ENCODE measurements around the gene TMEM109.

Gene TMEM109

DNA sequence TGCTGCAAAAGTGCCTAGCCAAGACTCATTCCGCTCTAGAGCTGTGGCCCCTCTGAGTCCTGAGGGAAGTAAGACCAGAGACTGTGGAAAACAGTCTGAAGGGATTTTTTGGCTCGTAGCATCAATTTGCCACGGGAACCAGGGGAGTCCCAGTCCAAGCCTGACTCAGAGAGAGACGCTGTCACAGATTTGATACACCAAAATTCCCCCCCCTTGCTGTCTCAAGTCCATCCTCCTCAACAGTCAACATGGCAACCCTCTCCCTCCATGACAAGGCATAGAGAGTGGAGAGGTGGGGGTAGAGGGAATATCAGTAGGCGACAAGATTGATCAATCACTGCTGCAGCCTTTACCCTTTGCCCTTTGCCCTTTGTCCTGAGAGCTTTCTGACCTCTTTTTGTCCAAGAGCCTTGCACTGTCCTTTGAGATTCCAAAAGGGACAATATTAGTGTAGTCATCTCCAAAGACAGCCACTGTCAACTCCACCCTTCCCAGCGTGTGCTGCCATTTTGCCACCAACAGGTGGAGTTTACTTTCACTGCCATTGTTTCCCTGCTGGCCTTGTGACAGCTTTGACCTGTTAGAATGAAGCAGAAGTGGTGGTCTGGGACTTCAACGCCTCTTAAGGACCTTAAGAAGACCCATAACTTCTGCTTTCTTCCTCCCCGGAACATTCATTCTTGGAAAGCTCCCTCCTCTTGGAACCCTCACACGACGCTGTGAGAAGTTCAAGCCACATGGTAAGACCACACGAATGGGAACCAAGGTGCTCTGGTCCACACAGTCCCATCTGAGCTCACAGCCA lies 30.7 kb downstream of the TMEM109 start:
- no peak for DNase-seq

DNA sequence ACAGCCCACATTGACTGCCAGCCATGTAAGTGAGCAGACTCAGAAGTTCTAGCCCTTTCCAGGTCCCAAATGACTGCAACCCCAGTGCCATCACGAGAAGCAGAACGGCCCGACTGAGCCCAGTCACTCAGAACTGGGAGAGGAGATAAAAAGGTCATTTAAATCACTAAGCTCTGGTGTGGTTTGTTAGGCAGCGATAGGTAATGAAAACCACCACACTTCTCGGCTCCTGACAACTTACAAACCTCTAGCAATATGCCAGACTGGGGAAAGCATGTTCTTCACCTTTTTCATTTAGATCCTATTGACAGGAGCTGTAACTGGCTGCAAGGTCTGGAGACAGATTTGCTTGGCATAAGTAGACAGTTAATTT lies 31.3 kb downstream of the TMEM109 start:
- DNase-seq, result no peak

DNA sequence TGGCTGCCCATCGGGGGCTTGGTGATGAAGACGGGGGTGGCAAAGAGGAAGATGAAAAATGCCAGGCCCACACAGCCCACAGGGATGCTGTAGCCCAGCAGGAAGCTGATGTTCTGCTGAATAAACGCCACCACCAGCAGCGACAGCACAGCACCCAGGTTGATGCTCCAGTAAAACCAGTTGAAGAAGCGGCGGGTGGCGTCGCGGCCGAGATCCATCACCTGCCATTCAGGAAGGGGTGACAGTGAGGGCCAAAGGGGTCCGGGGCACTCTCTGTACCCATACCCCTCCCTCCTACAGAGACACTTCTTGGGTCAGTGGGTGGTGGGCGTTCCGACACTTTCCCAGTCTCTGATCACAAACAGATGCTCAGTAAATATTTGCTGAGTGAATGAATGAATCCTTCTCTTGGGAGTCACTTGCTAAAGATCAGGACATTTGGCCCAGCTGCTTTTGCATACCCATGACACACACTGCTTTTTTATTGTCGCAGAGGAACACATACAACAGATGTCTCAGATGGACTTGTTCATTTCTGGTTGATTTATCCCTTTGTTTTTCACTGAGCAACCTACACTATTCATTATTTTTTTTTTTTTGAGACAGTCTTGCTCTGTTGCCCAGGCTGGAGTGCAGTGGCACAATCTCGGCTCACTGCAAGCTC lies 32.8 kb downstream of the TMEM109 start:
- DNase-seq, result no peak

DNA sequence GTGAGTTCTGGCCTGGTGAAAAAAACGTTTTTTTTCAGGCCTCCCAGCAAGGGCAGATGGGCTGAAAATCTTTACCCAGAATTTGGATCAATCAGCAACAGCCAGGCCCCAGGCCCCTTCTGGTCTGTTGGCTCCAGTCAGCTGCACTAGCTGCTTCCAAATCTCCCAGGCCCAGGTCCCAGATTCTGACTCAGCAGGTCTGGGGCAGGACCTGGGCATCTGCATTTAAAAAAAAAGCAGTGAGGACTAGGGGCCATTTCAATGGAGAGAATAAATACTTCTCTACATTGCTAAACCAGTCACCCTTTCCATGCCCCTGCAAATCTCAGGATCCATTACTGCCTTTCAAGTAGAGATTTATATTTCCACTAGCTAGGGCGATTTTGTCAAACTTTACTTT lies 33.7 kb downstream of the TMEM109 start:
- DNase-seq, result no peak

DNA sequence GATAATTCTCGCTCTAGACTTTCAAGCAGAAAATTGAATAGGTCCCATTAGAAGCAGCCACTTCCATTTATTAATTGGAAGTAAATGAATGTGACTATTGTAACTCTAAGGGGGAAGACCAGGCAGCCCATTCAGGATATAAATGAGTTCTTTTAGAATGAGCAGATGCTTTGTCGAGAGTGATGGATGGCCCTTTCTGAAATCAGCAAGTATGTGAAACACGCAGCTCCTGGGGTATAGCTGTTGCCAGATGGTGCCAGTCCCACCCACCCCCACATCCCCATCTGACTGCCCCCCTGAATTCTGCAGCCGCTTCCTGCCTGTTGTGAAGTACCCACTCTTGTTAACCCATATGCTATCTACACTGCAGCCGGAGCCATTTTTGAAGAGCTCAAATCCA lies 34.3 kb downstream of the TMEM109 start:
- no peak for DNase-seq

DNA sequence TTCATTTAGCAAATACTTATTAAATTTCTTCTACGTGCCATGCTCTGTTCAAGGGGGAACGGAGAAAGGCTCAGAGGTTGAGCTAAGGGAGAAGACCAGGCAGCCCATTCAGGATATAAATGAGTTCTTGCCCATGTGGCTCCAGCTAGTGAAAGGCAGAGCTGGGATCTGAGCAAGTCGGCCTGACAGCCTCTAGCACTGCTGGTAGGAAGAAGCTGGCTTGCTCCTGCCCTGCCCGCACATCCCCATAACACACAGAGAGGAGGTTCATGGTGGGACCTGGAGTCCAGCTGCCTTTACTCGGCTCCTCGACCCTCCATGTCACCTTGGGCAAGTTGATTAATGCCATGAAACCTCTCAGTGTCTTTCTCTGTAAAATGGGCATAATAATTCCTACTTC lies 36.1 kb downstream of the TMEM109 start:
- no peak for DNase-seq

DNA sequence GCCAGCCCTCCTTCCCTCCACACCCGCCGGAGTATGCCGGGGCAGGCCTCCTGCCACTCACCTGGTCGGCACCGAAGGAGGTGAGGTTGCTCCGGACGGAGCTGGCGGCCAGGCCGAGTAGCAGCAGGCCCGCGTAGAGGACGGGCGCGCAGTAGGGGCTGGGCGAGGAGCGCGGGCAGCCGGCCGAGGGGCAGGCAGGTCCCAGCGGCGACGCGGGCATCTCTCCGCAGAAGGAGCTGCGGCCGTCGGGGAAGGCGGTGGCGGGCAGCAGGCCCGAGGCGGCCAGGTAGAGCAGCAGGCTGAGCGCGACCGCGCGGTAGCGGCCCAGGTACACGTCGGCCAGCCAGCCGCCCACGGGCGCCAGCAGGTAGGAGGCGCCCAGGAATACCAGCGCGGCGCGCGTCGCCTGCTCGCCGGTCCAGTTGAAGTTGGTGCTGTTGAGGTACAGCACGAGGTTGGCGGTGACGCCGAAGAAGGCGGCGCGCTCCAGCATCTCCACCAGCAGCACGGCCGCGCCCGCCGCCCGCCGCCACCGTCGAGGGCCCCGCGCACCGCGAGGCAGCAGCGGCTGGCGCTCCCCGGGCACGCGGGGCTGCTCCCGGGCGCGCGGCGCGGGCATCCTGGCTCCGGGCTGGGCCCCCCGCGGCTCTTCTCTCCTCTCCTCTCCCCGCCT lies 37.1 kb downstream of the TMEM109 start:
- no peak for DNase-seq

DNA sequence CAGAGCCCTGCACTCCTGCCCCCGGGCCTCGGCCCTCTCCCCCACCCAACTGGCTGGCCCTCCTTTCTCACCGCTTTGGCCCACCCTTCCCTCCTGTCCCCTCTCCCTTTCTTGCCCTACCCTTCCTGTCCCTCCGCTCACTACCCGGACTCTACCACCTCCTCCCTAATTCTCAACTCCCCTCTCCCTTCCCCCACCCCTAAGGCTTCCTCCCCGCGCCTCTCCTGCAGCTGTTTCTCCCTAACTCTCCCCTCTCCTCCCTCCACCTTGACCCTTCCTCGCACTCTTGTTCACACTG lies 37.6 kb downstream of the TMEM109 start:
- no peak for DNase-seq

DNA sequence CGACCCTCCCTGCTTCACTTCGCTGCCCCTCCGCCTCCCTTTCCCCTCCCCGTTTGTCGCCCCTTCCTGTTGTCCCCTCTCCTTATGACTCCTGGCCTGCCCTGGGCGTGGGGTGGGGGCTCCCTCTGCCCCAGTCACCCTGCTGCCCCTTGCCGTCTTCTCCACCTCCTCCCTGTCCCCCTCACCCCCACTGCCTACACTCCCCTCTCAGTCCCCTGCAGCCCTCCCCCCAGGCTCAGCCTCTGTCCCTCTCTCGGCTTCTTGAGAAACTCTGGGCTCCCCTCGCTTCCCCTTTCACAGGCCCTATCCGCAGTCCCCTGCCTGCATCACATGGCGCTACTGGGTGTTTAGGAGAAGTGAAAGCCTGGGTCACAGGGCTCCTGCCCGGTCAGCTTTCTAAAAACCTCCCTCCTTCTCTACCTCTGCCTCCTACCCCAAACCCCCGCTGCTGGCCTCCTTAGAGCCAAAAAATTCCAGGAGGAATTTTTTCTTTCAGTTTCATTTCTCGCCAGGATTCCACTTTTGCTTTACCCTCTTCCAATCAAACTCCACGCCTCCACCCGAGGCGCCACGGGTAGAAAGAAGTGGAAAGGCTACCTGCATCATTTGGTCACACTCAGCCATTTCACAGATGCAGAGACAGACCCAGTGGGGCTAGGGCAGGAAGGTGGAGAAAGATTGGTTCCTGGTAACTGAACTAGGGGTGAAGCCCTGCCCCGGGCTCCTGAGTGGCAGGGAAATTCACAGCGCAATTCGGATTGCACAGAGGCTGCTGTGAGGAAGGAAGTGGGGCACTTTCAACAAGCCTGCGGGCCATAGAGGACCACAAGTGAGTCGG lies 38.2 kb downstream of the TMEM109 start, which contains the start of gene SLC15A3:
TSS of gene SLC15A3 (minus strand) at position 273 of the 838 bp plus-strand sequence. CDS start 625 bp downstream, outside the sequence.
- no peak for DNase-seq

DNA sequence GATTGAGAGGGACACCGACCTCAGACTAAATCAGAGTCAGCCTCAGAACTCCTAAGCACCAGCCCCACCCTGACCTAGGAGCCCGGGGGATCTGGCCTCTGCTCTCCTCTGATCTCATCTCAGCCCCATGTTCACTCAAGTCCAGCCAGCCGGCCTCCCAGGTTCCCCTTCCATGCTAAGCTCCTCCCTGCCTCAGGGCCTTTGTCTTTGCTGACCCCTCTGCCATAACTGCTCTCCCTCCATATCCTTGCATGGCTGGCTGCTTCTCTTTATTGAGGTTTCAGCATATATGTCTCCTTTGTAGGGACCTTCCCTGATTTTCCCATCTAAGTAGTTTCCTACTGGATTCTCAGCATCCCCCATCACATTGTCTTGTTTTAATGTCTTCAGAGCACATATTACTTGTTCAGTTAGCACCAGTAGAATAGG lies 38.8 kb downstream of the TMEM109 start:
- no peak for DNase-seq

DNA sequence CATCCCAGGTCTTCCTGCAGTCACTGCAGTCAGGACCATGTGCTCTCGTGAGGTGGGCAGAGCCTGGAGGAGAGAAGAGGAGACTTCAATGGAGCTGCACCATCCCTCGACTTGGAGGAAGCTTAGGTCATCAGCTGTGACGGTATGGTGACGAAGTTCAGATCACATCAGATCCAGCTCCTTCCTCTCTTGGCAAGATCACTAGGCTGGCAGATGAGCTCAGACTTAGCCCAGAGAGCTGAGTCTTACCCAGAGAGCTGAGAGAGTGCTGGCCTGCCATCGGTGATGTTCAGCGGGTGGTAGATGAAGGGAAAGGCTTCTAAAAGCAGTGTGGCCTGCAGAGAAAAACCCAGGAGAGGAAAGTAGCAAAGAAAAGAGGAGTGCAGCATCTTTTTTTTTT lies 39.8 kb downstream of the TMEM109 start:
- DNase-seq, result no peak

DNA sequence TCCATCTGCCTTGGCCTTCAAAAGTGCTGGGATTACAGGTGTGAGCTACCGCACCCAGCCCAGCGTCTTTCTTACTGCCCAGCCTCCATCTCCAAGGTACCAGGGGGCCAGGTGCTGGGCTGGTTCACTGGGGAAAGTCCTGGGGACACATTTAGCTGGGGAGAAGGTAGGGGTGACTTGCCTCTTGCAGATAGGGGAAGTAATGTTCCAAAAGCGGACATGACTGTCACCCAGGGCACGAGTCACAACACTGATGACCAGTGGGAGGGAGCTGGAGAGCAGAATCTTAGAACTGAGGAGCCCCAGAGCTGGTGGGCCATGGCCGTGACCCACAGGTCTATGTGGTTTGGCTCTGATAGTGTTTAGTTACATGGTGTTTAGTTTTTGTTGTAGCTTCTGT lies 40.5 kb downstream of the TMEM109 start:
- DNase-seq, result no peak

DNA sequence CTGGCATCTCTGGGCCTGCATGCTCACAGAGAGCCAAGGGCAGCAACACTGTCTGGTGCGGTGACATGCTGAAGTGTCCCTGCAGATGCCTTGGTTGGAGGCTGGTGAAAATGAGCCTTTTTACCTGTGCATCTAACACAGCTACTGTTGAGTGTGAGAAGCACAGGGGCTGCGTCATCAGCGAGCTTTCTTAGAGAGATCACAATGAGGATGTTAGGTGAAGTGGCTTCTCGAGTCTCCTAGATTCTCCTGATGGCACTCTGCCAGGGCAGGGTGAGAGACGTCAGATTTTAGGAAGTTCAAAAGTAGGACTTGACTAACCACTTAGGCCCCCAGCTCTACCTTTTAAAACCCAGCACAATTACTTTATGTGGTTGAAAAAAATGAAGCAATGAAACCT lies 41.6 kb downstream of the TMEM109 start:
- no peak for DNase-seq

DNA sequence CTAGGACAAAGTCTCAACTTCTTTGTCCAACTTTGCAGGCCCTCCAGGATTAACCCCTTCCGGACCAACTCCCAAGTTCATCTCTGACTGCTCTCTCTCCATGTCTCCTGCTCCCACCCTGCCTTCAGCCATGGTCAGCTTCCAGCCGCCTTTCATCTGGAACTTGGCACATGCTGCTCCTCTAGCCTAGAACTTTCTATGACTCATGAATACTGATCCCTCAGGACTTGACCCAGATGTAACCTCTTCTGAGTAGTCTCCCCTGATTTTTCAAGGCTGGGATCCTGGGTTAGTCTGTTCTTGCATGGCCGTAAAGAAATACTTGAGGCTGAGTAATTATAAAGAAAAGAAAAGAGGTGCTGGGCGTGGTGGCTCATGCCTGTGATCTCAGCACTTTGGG lies 43.2 kb downstream of the TMEM109 start:
- DNase-seq, result no peak

DNA sequence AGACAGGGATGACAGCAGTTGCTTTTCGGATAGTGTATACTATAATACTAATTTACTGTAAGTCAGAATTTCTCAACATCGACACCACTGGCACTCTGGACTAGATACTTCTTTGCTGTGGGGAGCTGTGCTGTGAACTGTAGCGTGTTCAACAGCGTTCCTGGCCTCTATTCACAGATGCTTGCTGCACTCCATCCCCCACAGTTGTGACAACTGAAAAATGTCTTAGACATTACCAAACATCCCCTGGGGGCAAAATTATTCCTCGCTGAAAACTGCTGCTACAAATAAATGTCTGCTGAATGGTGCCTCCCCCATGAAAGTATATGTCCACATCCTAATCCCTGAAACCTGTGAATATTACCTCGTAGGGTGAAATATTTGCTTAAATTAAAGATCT lies 45.5 kb downstream of the TMEM109 start:
- DNase-seq, result no peak

DNA sequence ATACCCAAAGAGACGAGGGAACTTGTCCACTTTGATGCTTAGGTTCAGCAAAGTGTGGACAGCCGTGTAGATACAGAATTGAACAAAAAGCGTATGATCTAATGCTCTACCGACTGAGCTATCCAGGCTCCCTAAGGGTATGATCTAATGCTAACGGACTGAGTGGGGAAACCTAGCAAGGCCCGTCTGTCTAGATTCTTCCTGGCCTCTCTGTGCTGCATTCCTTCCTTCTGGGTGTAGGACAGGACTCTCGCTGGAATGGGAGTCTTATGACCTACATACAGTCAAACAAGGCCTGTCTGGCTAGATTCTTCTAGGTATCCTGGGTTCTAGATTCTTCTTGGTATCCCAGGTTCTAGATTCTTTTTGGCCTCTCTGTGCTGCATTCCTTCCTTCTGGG lies 46.4 kb downstream of the TMEM109 start:
- no peak for DNase-seq

DNA sequence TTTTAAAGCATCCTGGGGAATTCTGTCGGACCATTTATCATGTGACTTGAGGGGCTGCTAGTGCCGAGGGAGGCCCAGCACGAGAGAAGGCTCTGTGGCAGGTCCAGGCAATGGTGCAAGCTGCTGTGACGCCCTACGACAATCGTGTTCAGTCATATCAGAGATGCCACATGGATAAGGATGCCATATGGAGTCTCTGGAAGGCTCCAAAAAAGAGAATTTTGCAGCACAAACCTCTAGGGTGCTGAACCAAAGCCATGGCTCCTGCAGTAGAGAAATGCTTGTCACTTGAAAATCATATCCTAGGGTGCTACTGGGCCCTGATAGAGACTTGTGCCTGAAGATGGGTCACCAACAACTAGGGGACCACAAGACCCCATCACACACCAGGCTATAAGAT lies 50.8 kb downstream of the TMEM109 start:
- no peak for DNase-seq

DNA sequence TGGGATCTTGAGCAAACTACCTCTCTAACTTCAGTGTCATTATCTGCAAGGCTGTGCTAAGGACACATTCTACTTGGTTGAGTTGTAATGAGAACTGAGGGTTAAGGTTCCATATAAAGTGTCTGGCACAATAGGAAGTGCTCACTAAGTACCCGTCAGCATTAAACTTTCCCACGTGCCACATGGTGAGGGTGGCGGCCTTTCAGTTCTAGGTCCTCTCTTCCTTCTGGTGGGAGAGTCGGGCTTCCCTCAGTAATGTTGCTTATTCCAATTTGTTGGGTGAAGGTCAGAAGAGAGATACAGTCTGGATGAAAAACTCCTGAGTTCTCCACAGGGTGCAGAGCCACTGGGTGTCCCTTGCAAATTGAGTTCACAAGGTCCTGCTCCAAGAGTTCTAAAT lies 52.9 kb downstream of the TMEM109 start:
- DNase-seq, result no peak

DNA sequence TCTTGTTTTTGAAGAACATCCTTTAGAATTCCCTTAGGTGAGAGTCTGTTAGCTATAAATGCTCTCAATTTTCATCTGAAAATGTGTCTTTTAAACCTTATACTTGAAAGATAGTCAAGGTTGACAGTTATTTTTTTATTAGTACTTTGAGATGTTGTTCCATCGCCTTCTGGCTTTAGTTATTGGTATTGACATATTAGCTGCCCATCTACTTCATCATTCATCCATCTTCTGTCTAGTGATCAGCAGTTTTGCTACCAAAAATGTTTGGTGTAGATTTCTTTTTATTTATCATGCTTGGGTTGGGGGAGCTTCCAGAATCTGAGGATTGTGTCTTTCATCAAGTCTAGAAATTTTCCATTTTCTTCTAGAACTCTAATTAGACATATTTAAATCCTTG lies 54.3 kb downstream of the TMEM109 start:
- DNase-seq, result no peak

DNA sequence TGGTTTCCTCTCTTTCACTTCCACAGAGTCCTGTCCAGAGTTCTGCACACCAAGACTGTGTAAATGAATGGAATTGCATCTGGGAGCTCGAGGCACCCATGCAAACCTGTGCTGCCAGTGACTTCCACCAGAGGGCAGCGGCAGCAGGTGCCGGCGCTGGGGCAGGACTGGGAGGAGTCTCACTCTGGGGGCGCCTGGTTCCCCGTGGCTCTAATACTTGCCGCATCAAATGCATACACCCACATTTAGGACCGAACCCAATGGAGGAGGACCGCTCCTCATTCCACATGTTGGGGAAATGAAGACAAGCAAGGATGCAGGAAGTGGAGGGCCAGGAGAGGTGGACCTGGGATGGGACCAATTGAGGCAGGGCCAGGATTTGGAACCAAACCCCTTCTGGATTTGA lies 56.4 kb downstream of the TMEM109 start:
- peak; percentile 86 for DNase-seq

DNA sequence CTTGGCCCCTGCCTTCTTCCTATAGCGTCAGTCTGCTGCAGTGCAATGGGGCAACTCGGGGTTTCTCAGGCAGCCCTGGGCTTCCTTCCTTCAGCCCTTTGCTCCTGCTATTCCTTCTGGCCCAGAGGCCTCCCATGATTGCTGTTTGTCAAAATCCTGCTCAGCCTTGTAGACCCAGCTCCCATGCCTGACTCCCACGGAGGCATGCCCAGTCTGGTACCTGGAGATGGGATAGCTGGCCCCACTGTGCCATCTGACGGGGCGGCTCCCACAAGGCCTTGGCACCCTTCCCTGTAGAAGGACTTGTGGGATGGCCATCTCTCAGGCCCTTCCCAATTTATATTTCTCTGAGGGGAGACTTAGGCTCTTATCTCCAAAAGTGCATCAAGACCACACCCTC lies 56.9 kb downstream of the TMEM109 start:
- no peak for DNase-seq

DNA sequence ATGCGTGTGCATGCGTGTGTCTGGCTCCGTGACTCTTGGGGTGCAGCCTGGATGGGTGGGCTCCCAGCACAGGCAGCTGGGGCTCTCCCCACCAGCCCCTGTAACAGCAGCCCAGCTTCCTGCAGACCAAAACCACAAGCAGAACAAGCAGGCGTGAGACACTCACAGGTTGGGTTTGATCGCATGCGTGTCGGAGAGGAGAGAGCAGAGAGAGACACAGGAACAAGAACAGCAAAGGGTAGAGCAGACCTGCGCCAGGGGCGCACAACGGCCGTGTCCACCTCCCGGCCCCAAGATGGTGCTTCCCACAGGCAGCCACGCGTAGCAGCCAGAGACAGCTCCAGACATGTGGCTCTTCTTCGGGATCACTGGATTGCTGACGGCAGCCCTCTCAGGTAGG lies 57.6 kb downstream of the TMEM109 start, which contains the start of gene CD6:
TSS of gene CD6 (plus strand) at position 161 of the 400 bp plus-strand sequence. CDS start at position 347, 186 bp downstream.
- peak; percentile 70 for DNase-seq
